Bronchial epithelial cell (primary cell): ENCODE results near the gene TNNT2. TPM values are rescaled to one million over a fixed set of nuclear protein-coding genes. Genes with fewer than 3 reads are reported as not detected.

ENCODE experiments used
- DNase-seq: peaks from one replicate; pipeline ENCODE4 v3.0.0-alpha.2; 2010; ENCODE audit warnings: low read depth
- FAIRE-seq: peaks from 2 replicates; lab custom pipeline; 2011; peaks lifted over from hg19 to GRCh38; lab: Jason Lieb, UNC
- H3K27me3 ChIP-seq: 2 replicates; pipeline ENCODE4 v1.5.1; 2011; ENCODE audit warnings: low read length; ENCODE audit not compliant: control insufficient read depth, insufficient read depth
- H3K36me3 ChIP-seq: 2 replicates; pipeline ENCODE4 v1.5.1; 2011; ENCODE audit warnings: low read length; ENCODE audit not compliant: control insufficient read depth, insufficient read depth
- H3K4me3 ChIP-seq: 2 replicates; pipeline ENCODE4 v1.5.1; 2011; ENCODE audit warnings: mild to moderate bottlenecking, low read depth, low read length, control low read depth
- total RNA-seq: library from RNA; depleted of rRNA; stranded (reverse); fragments of >200 nt; gene quantifications from 2 replicates; pipeline ENCODE4 v1.2.1, GENCODE V29; 2014
- TF ChIP-seq, protein P1 (sequence below): IDR thresholded peaks from 2 replicates; pipeline ENCODE4 v1.5.1; 2011; ENCODE audit warnings: mild to moderate bottlenecking, moderate library complexity, low read length, control low read depth, inconsistent platforms; ENCODE audit not compliant: insufficient read depth, severe bottlenecking

The TNNT2 gene
- total RNA-seq, 1 donor from 2014 or later, result 0.26 TPM

DNA sequence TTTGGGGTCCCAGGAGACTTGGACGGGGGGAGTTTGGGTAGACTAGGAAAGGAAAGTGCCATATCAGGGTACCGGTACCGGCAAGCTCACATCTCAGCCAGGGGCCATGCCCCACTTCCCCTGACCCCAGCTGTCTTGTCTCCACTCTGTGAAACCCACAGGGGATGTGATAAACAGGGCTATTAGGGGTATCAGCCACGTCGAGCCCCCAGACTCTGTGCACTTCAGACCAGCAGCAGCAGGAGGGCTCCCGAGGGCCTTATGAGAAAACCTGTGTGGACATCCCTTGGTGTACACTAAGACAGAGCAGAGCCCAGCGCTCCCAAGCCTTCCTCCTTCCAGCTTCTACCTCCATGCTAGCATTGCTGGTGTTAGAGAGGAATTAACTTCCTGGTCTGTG is 46.3 kb downstream of the TNNT2 start:
- Histone ChIP-seq H3K27me3 (no peaks in the 10 kb centered on the region), H3K4me3 (no peak overlapping the region), H3K36me3 (peaks cover 28% of the 10 kb centered on the region)
- peak; percentile 91 for FAIRE-seq
- DNase-seq, result no peak
- TF ChIP-seq, protein P1, sequence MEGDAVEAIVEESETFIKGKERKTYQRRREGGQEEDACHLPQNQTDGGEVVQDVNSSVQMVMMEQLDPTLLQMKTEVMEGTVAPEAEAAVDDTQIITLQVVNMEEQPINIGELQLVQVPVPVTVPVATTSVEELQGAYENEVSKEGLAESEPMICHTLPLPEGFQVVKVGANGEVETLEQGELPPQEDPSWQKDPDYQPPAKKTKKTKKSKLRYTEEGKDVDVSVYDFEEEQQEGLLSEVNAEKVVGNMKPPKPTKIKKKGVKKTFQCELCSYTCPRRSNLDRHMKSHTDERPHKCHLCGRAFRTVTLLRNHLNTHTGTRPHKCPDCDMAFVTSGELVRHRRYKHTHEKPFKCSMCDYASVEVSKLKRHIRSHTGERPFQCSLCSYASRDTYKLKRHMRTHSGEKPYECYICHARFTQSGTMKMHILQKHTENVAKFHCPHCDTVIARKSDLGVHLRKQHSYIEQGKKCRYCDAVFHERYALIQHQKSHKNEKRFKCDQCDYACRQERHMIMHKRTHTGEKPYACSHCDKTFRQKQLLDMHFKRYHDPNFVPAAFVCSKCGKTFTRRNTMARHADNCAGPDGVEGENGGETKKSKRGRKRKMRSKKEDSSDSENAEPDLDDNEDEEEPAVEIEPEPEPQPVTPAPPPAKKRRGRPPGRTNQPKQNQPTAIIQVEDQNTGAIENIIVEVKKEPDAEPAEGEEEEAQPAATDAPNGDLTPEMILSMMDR, result no peak

DNA sequence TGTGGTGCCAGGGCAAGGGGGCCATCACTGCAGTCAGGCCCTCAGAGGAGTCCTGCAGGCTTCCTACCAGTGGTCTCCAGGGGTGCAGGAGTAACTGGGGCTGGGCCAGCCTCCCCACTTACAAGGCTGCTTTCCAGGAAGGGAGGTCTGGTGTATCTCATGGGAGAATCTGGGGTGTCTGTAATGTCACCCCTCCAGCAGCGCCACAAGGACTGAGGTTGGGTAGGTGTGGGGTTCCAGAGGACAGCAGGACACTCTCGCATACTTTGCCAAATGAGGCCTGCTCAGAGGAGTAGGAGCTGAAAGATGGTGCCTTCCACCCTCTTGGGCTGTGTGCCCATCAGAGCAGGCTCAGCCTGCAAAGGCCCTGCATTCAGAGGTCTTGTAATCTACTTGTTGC is 46.9 kb downstream of the TNNT2 start:
- no peaks in the 10 kb centered on the region for H3K27me3 ChIP-seq
- DNase-seq, result no peak
- H3K36me3 ChIP-seq, result peaks cover 35% of the 10 kb centered on the region
- TF ChIP-seq, protein P1, result no peak
- peak; percentile 62 for FAIRE-seq
- H3K4me3 ChIP-seq, result no peak overlapping the region

DNA sequence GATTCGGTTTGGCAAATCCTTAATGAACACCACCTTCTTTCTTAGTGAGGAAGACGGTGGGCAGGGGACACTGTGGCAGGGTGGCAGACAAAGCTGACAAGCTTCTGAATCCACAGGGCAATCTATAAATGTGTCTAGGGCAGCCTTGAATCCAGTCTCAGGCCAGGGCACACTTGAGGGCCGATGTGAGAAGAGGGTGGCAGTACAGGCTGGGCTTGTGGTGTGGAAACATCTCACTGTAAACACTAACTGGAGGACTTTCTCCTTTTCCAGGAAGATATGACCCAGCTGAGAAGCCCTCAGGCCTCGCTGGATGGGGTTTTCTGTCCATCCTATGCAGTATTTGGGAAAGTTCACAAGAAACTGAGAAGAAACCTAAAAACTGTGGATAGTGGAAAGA is 47.7 kb downstream of the TNNT2 start:
- no peak for FAIRE-seq
- Histone ChIP-seq H3K4me3 (no peak overlapping the region), H3K36me3 (peaks cover 42% of the 10 kb centered on the region), H3K27me3 (no peaks in the 10 kb centered on the region)
- TF ChIP-seq, protein P1, result no peak
- DNase-seq, result no peak

DNA sequence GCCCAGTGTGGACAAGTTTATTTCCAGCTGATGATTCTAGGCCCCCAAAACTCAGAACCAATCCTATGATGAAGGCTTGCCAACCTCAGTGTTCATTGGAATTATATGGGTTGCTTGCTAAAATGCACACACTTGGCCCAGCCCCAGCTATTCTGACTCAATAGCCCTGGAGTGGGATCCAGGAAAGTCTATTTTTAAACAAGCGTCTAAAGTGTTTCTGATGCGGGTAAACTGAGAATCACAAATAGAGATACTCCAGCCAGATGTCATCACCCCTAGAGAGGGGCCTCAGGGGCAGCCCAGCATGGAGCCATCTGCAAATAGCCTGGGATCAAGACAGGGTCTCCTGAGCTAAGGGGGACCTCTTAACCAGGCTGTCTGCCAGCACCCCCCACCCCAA is 48.2 kb downstream of the TNNT2 start:
- H3K27me3 ChIP-seq, result no peaks in the 10 kb centered on the region
- FAIRE-seq (no peak), DNase-seq (no peak)
- no peak overlapping the region for H3K4me3 ChIP-seq
- TF ChIP-seq, protein P1, result no peak
- H3K36me3 ChIP-seq, result peaks cover 47% of the 10 kb centered on the region

DNA sequence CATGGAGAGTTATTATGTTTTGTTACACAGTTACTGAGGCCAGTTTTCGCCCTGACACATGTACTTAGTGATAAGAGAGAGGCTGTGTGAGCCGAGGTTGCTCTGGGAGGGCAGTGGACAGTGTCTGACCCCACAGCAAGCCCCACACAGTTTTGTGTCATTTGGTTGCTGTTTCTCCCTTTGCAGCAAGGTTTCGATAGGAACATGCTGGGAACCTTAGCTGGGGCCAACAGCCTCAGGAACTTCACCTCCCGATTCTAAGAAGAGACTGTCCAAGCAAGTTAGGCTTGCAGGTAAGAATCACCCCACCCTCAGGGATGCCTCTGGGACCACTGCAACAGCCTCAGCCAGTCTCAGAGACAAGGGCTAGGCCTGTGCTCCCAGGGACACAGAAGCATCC is 48.9 kb downstream of the TNNT2 start:
- Histone ChIP-seq H3K36me3 (peaks cover 54% of the 10 kb centered on the region), H3K4me3 (no peak overlapping the region), H3K27me3 (no peaks in the 10 kb centered on the region)
- FAIRE-seq, result no peak
- TF ChIP-seq, protein P1, result no peak
- no peak for DNase-seq

DNA sequence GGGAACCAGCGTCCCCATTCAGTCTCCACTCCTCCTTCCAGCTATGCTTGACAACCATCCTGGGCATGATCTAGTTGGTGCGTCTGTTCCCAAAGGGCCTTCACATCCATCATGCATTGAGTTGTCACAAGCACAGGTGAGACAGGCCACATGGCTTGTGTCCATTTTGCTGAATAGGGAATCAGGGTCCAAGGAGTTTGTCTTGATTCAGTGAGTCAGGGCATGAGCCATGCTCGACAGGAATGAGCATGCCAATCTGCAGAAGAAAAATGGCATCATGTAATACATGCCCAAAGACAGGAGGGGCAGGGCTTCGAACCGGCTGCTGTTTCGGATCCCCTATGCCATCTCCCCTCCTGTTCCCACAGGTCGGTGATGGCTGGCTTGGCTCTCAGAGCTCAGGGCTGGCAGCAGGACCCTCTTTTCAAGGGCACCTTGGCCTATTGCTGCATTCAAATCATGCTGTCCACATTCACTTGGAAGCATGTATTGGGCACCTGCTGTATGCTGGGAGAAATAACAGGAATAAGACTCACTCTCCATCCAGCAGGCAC is 49.7 kb downstream of the TNNT2 start:
- FAIRE-seq (peak; percentile 95), DNase-seq (peak; percentile 85)
- Histone ChIP-seq H3K36me3 (peaks cover 62% of the 10 kb centered on the region), H3K4me3 (no peak overlapping the region), H3K27me3 (no peaks in the 10 kb centered on the region)
- TF ChIP-seq, protein P1, result no peak
